GM18868 (cell line): Measurements from ENCODE around the gene SATB2.

ENCODE experiments used
- ATAC-seq: cut with Tn5 transposase; IDR thresholded peaks from one replicate; pipeline ENCODE4 v1.9.1; 2021; ENCODE audit warnings: mild to moderate bottlenecking, moderate library complexity; ENCODE audit not compliant: unreplicated experiment

The SATB2 gene

DNA sequence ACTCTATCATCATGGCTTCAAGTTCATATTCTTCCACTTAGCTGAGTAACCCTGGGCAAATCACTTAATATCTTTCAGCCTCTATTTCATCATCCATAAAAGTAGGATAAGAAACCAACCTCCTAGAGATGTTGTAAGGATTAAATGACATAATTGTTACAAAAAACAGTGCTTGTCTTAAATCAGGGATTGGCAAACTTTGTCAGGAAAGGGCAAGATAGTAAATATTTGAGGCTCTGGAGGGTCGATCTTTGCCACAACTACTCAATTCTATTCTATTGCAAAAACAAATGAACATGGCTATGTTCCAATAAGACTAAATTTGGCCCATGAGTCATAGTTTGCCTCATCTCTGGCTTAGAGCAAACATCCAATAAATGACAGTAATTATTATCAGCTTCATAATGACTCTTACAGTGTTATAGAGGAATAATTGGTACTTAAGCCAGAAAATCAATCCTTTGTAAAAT, 184.7 kb downstream of the SATB2 start:
- no peak for ATAC-seq

GRCh38 chr2:199261936-199262335, 195.8 kb downstream of the SATB2 start:
- no peak for ATAC-seq

DNA sequence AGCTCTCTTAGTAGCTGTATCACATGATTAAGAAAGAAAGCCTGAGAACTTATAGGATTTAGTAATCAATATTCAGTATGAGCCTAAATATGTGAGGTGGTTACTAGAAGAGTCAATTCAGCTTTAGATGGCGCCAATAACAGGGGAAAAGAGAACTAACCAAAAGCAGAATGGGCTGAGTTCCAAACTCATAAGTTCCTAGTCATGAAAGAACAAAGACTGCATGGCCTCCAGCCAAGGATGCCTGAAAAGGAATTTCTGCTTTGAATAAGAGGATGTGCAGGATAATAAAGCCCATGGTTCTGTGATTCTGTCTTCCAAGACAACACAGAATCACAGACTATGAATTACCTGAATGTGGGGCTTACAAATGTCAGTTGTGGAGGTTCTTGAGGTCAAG, 196.5 kb downstream of the SATB2 start:
- ATAC-seq = no peak

DNA sequence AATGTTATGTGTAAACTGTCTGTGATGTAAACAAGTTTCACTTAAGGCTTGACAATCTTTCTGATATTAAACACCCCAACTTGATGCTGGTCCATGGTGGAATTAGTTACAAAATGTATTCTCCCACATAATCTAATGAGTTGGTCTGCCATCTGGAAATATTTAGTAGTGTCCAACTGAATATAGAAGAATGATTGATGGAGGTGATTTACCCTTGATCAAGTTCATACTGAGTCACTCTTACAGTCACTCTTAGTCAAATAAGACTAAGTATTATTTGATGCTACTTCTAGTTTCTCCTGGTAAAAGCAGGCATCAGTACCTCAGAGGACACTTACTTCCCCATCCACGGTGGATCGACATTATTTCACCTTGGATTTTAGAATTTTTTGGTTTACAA, 198.1 kb downstream of the SATB2 start:
- ATAC-seq = no peak

GRCh38 chr2:199258291-199258690, 199.4 kb downstream of the SATB2 start:
- no peak for ATAC-seq

DNA sequence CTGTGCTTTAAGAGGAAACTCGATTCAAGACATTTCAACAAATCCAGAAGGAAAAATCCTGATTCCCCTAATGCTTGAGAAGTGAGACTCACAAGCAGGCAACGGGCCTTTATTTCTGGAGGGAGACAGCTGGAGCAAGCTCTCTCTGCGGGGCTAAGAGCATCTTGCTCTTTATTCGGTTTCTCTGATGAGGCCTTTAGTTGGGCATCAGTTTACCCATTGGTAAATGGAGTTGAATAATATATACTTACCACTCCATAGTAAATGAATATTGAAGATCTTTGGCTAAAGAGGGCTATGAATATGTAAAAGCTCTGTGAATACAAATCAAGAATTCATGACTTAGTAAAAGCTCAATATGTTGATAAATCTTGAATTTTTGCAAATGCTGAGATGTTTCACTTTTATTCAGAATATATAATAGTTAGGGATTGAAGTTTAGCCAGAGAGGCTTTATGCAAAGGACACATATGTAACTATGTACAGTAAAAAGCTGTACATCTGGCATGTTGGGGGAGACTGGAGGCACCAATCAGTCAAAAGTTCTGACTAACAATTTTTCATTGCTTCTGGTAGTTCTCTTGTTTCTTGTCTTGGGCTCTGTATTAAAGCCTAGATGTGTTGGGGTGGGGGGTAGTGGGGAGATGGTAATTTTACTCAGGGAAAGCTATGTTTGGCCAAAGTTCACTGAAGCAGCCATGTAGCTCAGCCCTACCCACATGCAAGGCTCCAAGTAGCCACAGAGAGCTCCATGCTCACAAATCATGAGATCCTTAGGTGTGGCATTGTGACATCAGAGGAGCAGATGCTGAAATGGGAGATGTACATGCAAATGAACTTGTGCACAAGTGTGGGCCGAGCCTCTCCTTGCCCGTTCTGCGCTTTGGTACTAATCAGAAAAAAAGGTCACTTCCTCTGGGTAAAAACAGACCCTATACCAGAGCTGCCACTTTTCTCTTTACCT, 200.2 kb downstream of the SATB2 start:
- ATAC-seq = no peak

GRCh38 chr2:199230091-199230490, 227.6 kb downstream of the SATB2 start:
- no peak for ATAC-seq

- peak; percentile 91 for ATAC-seq
These were observed 228.6 kb downstream of the SATB2 start for GRCh38 chr2:199228887-199229819.

GRCh38 chr2:199223791-199224190, 233.9 kb downstream of the SATB2 start:
- ATAC-seq = no peak

- ATAC-seq = no peak
These were observed 236.8 kb downstream of the SATB2 start for GRCh38 chr2:199220920-199221319.

GRCh38 chr2:199219551-199219950, 238.2 kb downstream of the SATB2 start:
- ATAC-seq = no peak
